HG03066 (cell line): ENCODE data around the gene MZF1.

ENCODE experiments used
- ATAC-seq: cut with Tn5 transposase; IDR thresholded peaks from one replicate; pipeline ENCODE4 v1.9.1; 2021; ENCODE audit warnings: low read depth; ENCODE audit not compliant: unreplicated experiment

MZF1 gene

GRCh38 chr19:58556622-58557220 is 16.4 kb downstream of the MZF1 start:
- ATAC-seq = no peak

- no peak for ATAC-seq
These were observed 17.1 kb downstream of the MZF1 start for GRCh38 chr19:58555920-58556621.

GRCh38 chr19:58555369-58555885 is 17.7 kb downstream of the MZF1 start:
- no peak for ATAC-seq

GRCh38 chr19:58554494-58555368 is 18.4 kb downstream of the MZF1 start, which contains the start of gene CHMP2A:
TSS of gene CHMP2A (minus strand) at chr19:58555105. CDS start at chr19:58554212, 893 bp downstream.
- peak; percentile 33 for ATAC-seq

- no peak for ATAC-seq
These were observed 19.2 kb downstream of the MZF1 start for GRCh38 chr19:58553799-58554493.

- no peak for ATAC-seq
These were observed 20.5 kb downstream of the MZF1 start for GRCh38 chr19:58552655-58553054.

GRCh38 chr19:58551577-58552471 is 21.3 kb downstream of the MZF1 start:
- ATAC-seq = no peak

GRCh38 chr19:58551123-58551497 is 22.0 kb downstream of the MZF1 start:
- ATAC-seq = no peak

GRCh38 chr19:58550362-58551122 is 22.6 kb downstream of the MZF1 start:
- no peak for ATAC-seq

- ATAC-seq = no peak
These were observed 23.3 kb downstream of the MZF1 start for GRCh38 chr19:58549664-58550361.

- no peak for ATAC-seq
These were observed 24.1 kb downstream of the MZF1 start for GRCh38 chr19:58548859-58549663.

- ATAC-seq = no peak
These were observed 25.5 kb downstream of the MZF1 start for GRCh38 chr19:58547323-58548312.

- ATAC-seq = no peak
These were observed 27.1 kb downstream of the MZF1 start for GRCh38 chr19:58546019-58546530.

GRCh38 chr19:58545286-58546018 is 27.7 kb downstream of the MZF1 start:
- no peak for ATAC-seq

GRCh38 chr19:58544591-58545285 is 28.4 kb downstream of the MZF1 start:
- peak; percentile 38 for ATAC-seq
